ENCODE measurements around the gene KIAA0232.
"Not testable (repeated sequence)": the region's sequence is repeated elsewhere in the genome, so short reads cannot be mapped to it uniquely, and the experiment has no call there.

Gene KIAA0232

DNA sequence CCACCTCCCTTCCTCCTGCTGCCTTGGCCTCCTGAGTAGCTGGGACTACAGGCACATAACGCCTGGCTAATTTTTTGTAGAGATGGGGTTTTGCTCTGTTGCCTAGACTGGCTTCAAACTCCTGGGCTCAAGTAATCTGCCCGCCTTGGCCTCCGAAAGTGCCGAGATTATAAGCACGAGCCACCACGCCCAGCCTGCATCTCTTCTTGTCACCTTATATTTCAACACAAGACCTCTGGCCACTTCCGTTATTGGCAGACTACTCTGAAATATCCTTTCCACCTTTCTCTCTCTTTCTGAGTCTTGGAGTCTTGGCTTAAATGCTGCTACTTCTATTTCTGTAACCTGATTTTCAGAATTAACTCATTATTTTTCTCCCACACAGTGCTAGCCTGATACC lies 5.6 kb downstream of the KIAA0232 start:
- TF ChIP-seq POLR2A (IDR thresholded peaks at IDR 0.05; ENCODE audit: low read length) (no peak), GATA1 (IDR thresholded peaks at IDR 0.05; ENCODE audit: low read depth, low read length) (no peak)
- DNase-seq: peak; percentile 37 to 44

DNA sequence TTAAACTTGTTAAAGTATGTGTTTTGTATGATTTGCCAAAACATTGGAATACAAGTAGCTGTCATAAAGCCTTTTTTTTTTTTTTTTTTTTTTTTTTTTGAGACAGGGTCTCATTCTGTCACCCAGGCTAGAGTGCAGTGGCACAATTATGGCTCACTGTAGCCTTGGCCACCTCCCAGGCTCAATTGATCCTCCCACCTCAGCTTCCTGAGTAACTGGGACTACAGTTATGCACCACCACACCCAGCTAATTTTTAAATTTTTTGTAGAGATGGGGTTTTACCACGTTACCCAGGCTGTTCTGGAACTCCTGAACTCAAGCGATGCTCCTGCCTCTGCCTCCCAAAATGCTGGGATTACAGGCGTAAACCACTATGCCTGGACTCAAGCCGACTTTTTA lies 8.7 kb downstream of the KIAA0232 start:
- DNase-seq: not testable (repeated sequence)

DNA sequence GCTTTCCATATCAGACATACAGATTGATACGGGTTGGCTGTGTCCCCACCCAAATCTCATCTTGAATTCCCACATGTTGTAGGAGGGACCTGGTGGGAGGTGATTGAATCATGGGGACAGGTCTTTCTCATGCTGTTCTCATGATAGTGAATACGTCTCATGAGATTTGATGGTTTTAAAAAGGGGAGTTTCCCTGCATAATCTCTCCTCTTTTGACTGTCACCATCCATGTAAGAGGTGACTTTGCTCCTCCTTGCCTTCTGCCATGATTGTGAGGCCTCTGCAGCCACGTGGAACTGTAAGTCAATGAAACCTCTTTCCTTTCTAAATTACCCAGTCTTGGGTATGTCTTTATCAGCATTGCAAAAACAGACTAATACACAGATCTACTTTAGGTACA lies 9.3 kb downstream of the KIAA0232 start:
- peak in 1 of 2 experiments; percentile 51 for DNase-seq

DNA sequence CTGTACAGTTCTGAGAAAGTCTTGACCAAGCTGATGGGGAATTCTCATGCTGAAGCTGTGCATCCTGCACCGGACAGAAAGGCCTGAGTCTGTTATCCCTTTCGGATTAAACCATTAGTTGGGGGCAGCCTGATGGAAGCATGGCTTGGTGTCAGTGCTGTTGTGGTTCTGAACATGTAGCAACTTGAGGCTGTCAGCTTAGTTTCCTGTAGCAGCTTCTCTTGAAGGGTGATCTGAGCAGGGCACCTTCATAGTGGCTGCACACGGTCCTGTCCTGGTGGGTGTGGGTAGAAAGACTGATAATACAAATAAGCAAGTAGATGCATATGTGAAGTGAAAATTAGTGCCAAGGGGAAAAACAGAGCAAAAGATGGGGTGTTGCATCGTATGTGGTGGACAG lies 11.7 kb downstream of the KIAA0232 start:
- DNase-seq: no peak
- TF ChIP-seq POLR2A (IDR thresholded peaks at IDR 0.05; ENCODE audit: low read length) (no peak), GATA1 (IDR thresholded peaks at IDR 0.05; ENCODE audit: low read depth, low read length) (no peak)

DNA sequence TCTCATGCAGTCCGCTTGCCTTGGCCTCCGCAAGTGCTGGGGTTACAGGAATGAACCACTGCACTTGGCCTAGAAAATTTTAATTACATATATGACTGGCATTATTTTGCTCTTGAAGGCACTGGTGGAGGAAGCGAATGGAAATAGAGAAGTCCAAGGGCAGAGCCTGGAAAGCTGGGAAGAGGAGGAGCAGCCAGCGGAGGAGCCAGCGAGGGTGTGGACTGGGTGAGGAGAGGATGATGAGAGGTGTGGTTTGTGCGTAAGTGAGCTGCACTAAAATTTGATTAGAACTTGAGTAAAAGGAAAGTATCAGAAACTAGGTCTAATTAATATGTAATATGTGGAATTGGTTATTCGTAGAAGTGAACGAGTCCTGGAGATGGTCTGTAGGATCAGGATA lies 13.3 kb downstream of the KIAA0232 start:
- no peak for TF ChIP-seq GATA1 (IDR thresholded peaks at IDR 0.05; ENCODE audit: low read depth, low read length)
- no peak for TF ChIP-seq POLR2A (IDR thresholded peaks at IDR 0.05; ENCODE audit: low read length)
- DNase-seq: no peak

DNA sequence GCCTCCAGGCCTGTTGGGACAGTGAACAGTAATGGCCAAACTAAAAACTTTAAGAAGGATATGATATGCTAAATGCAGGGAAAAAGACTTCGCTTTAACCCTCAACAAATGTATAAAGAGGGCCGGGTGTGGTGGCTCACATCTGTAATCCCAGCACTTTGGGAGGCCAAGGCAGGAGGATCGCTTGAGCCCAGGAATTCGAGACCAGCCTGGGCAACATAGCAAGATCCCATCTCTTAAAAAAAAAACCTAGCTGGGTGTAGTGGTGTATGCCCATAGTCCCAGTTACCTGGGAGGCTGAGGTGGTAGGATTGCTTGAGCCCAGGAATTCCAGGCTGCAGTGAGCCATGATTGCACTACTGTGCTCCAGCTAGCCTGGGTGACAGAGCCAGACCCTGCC lies 14.8 kb downstream of the KIAA0232 start:
- not testable (repeated sequence) for DNase-seq

DNA sequence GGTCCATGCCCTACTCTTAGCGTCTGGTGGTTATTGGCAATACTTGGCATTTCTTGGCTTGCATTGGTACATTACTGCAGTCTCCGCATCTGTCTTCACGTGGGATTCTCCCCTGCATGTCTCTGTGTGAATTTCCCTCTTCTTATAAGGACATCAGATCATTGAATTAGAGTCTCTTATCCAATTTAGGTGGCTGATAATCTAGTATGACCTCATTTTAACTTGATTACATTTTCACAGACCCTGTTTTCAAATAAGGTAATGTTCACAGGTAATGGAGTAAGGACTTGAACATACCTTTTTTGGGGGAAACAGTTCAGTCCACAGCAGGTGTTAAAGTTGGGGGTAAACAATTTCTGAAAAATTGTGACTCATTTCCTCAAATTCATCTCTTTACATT lies 16.6 kb downstream of the KIAA0232 start:
- DNase-seq: no peak
- TF ChIP-seq POLR2A (IDR thresholded peaks at IDR 0.05; ENCODE audit: low read length) (no peak), GATA1 (IDR thresholded peaks at IDR 0.05; ENCODE audit: low read depth, low read length) (no peak)

DNA sequence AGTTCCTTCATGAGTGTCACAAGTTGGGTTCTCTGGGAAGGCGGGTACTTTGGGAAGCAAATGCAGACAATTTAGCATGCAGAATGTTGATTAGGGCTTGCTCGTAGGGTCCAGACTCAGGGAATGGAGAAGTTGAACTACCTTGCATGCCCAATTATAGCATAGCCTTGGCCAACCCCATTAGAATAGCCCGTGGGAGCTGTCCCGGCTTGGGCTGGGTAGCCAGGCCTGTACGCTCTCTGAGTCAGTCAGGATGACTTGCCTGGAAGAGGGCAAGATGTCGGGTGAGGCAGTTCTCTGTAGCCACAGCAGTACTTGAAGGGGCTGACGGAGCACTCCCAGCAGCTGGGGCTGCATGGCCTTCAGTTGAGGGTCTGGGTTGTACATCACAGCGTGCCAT lies 19.5 kb downstream of the KIAA0232 start:
- TF ChIP-seq POLR2A (IDR thresholded peaks at IDR 0.05; ENCODE audit: low read length) (no peak), GATA1 (IDR thresholded peaks at IDR 0.05; ENCODE audit: low read depth, low read length) (no peak)
- DNase-seq: no peak

DNA sequence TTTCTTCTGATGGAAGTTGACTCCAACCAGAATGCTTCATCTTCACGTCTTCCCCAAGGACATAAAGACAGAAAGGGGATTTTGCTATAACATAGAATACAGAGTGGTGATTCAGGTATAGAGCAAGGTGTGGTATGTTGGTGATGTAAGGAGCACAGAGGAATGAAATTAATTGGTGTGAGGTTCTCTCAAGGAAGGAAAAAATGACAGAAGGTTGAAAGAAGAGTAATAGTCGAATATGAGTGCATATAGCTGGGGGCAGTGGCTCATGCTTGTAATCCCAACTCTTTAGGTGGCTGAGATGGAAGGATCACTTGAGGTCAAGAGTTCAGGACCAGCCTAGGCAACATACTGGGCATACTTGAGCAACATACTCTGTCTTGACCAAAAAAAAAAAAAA lies 20.1 kb downstream of the KIAA0232 start:
- TF ChIP-seq GATA1 (IDR thresholded peaks at IDR 0.05; ENCODE audit: low read depth, low read length) (no peak), POLR2A (IDR thresholded peaks at IDR 0.05; ENCODE audit: low read length) (no peak)
- no peak for DNase-seq

DNA sequence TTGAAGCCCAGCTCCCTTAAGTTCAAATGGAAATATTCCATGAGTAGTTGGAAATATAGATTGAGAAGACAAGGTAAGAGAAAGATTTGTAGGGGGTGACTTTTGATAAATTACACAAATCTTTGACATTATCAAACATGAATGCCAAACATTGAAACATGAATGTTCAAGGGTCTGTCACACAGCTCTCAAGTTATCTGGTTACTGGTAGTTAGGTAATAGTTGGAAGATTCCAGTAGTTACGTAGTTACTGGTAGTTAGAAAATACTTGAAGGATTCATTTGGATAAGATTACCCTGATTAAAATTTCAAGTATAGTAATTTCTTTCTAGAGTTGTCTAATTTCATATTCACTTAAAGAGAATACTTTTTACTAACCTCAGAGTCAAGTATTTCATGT lies 20.7 kb downstream of the KIAA0232 start:
- TF ChIP-seq POLR2A (IDR thresholded peaks at IDR 0.05; ENCODE audit: low read length): no peak
- no peak for TF ChIP-seq GATA1 (IDR thresholded peaks at IDR 0.05; ENCODE audit: low read depth, low read length)
- DNase-seq: no peak

DNA sequence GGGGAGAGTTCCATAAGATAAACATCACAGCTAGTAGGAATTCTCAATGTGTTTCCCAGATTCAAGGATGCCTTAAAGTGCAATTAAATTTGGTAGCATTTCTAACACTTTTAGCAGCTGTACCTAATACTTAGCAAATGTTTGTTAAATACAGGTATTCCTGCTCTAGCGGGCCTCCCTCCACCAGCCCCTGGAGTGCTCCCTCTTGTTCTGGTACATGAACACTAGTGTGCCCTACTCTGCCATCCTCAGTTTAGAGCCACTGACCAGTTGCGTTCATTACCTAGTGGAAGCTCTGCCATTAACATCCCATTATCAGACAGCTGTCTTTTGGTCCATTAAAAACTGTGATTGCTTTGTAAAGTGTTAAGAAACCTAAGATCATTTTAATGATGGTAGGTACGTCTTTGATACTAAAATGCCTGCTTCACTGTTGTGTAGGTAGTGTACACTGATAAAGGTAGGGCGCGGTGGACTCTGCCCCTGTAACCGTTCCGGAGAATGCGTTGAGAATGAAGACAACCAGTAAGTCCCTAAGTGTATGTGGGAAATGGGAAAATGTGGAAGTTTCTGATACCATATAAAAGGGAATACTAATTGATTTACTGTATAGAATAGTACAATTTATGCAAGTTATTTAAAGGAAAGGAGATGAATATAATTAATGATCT lies 21.7 kb downstream of the KIAA0232 start:
- TF ChIP-seq GATA1 (IDR thresholded peaks at IDR 0.05; ENCODE audit: low read depth, low read length): no peak
- TF ChIP-seq POLR2A (IDR thresholded peaks at IDR 0.05; ENCODE audit: low read length): no peak

DNA sequence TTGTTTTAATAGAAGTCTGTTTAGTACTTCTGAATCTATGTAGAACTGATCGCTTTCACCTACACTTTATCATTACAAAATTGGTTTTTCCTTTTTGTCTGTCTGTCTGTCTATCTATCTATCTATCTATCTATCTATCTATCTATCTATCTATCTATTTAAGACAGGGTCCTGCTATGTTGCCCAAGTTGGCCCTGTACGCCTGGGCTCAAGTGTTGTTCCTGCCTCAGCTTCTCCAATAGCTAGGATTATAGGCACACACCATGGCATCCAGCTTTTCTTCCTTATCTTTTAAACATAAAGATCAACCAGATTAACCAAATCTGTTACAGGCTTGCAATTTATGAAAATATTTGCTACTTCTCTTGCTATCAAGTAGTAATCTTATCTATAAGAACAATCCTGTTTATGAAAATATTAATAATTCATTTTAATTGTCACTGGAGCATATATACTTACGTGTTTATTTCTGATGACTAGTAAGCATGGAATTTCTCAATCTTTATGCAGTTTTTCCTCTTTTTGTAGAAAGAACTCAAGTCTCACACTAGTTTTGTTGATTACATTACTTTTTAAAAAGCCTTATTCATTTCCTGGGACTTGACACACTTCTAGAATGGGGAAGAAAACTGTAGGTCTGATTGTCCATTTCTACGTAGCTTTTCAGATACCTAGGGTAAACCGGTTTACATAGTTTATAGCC lies 24.5 kb downstream of the KIAA0232 start:
- no peak for TF ChIP-seq POLR2A (IDR thresholded peaks at IDR 0.05; ENCODE audit: low read length)
- no peak for TF ChIP-seq GATA1 (IDR thresholded peaks at IDR 0.05; ENCODE audit: low read depth, low read length)
- no peak for DNase-seq

More for the DNA sequence above, 21.7 kb downstream of the KIAA0232 start:
- DNase-seq: no peak

DNA sequence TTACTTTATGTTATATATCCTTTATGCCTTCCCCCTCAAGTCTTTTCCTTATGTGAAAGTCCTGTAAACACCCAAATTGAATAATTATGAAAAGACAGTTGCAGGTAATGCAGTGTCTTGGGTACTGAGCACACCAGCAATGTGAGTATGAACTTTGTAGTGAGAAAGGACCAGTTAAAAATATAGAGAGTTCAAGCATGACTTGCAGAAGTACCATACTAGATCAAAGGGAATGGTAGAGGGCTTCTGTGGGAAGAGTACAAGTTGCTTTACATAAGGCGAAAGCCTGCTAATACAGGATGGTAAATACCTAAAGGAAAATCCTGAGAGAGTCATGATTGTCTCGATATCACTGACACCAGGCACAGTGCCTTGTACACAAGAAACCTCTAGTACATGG lies 25.7 kb downstream of the KIAA0232 start:
- no peak for TF ChIP-seq GATA1 (IDR thresholded peaks at IDR 0.05; ENCODE audit: low read depth, low read length)
- no peak for TF ChIP-seq POLR2A (IDR thresholded peaks at IDR 0.05; ENCODE audit: low read length)
- no peak for DNase-seq

DNA sequence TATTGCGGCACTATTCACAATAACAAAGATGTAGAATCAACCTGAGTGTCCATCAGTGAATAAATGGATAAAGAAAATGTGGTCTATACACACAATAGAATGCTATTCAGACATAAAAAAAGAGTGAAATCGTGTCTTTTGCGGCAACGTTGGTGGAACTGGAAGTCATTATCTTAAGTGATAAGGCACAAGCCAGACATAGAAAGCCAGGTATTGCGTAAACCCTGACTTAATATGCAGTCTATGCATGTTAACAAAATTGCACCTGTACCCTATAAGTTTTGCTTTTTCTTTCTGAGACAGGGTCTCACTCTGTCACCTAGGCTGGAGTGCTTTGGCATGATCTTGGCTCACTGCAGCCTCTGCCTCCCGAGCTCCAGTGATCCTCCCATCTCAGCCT lies 28.6 kb downstream of the KIAA0232 start:
- TF ChIP-seq GATA1 (IDR thresholded peaks at IDR 0.05; ENCODE audit: low read depth, low read length): no peak
- TF ChIP-seq POLR2A (IDR thresholded peaks at IDR 0.05; ENCODE audit: low read length): no peak
- DNase-seq: peak; percentile 24 to 42

DNA sequence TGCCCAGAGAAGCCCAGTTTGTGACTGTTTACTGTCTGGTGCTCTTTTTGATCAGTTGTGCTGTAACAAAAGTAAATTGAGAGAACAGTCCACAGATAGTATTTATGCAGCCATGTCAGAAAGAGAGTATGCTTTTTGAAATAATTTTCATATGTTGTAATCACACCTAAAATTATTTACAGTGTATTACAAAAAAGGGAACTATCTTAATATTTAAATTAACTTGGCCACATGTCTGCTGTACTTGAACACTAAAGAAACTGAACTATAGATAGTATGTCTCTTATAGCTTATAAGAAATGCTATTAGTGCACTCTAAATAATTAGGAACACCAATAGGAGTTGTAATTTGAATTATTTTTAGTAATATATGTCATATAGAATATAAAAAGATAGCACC lies 30.2 kb downstream of the KIAA0232 start:
- no peak for TF ChIP-seq GATA1 (IDR thresholded peaks at IDR 0.05; ENCODE audit: low read depth, low read length)
- TF ChIP-seq POLR2A (IDR thresholded peaks at IDR 0.05; ENCODE audit: low read length): no peak
- DNase-seq: no peak

DNA sequence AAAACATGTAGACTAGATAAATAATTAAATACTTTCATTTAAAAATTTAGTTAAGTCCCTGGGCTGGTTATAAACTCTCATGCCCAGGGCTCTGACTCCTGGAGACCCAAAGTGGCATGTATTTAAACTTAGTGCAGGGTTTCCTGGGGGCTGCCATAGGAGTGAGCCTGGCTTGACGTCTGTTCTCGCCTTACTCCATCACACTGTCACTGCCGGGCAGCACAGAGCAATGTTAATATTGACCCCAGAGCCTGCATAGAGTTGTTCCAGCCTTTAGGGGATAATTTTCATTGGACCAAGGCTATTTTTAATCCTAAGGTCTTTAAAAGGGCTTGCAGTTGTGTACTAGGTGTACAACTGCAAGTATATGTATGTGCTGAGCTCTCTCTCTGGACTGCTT lies 31.2 kb downstream of the KIAA0232 start:
- DNase-seq: no peak
- no peak for TF ChIP-seq POLR2A (IDR thresholded peaks at IDR 0.05; ENCODE audit: low read length)
- TF ChIP-seq GATA1 (IDR thresholded peaks at IDR 0.05; ENCODE audit: low read depth, low read length): no peak
